ENCODE data around the gene PLEK2.

The PLEK2 gene

GRCh38 chr14:67397536-67397935, 14.4 kb downstream of the PLEK2 start:
- TF ChIP-seq CTCF (IDR thresholded peaks at IDR 0.05; ENCODE audit: low read depth, low read length, poor library complexity, severe bottlenecking): no peak
- no peak for TF ChIP-seq EZH2phosphoT487 (IDR thresholded peaks at IDR 0.05; ENCODE audit: borderline replicate concordance, low read length)
- Histone ChIP-seq H3K9me2 (replicated peaks; ENCODE audit: control insufficient read depth, low read length) (no peaks in the 10 kb centered on the region), H3K79me2 (ENCODE audit: control insufficient read depth, low read length) (no peaks in the 10 kb centered on the region), H3K27me3 (ENCODE audit: control insufficient read depth, low read length) (no peaks in the 10 kb centered on the region; the same call in 1 of the 2 replicates), H4K20me1 (ENCODE audit: control insufficient read depth, insufficient read depth, low read depth, low read length) (no peaks in the 10 kb centered on the region), H3K36me3 (ENCODE audit: control insufficient read depth, low read length) (no peaks in the 10 kb centered on the region), H3K4me3 (ENCODE audit: low read length) (no peak overlapping the region), H3K4me1 (ENCODE audit: control insufficient read depth, low read length) (no peaks in the 10 kb centered on the region), H3K27ac (ENCODE audit: low read depth, low read length) (no peak overlapping the region), H3F3A (ENCODE audit: control insufficient read depth, insufficient read depth) (no peaks in the 10 kb centered on the region), H3K4me2 (ENCODE audit: low read length) (no peak overlapping the region), H3K9me3 (ENCODE audit: control insufficient read depth, insufficient read depth, low read length) (no peaks in the 10 kb centered on the region)

- Histone ChIP-seq H3F3A (ENCODE audit: control insufficient read depth, insufficient read depth) (no peaks in the 10 kb centered on the region), H3K9me2 (replicated peaks; ENCODE audit: control insufficient read depth, low read length) (no peaks in the 10 kb centered on the region), H3K4me1 (ENCODE audit: control insufficient read depth, low read length) (no peaks in the 10 kb centered on the region), H3K79me2 (ENCODE audit: control insufficient read depth, low read length) (no peaks in the 10 kb centered on the region), H3K27me3 (ENCODE audit: control insufficient read depth, low read length) (no peaks in the 10 kb centered on the region; the same call in 1 of the 2 replicates), H3K36me3 (ENCODE audit: control insufficient read depth, low read length) (no peaks in the 10 kb centered on the region), H3K27ac (ENCODE audit: low read depth, low read length) (no peak overlapping the region), H3K4me2 (ENCODE audit: low read length) (no peak overlapping the region), H3K9me3 (ENCODE audit: control insufficient read depth, insufficient read depth, low read length) (no peaks in the 10 kb centered on the region), H3K4me3 (ENCODE audit: low read length) (no peak overlapping the region), H4K20me1 (ENCODE audit: control insufficient read depth, insufficient read depth, low read depth, low read length) (no peaks in the 10 kb centered on the region)
- TF ChIP-seq EZH2phosphoT487 (IDR thresholded peaks at IDR 0.05; ENCODE audit: borderline replicate concordance, low read length) (no peak), CTCF (IDR thresholded peaks at IDR 0.05; ENCODE audit: low read depth, low read length, poor library complexity, severe bottlenecking) (no peak)
These were observed 15.5 kb downstream of the PLEK2 start for GRCh38 chr14:67396381-67396970.

- Histone ChIP-seq H3K9me2 (replicated peaks; ENCODE audit: control insufficient read depth, low read length) (no peaks in the 10 kb centered on the region), H3K79me2 (ENCODE audit: control insufficient read depth, low read length) (no peaks in the 10 kb centered on the region), H3K4me2 (ENCODE audit: low read length) (no peak overlapping the region), H3F3A (ENCODE audit: control insufficient read depth, insufficient read depth) (no peaks in the 10 kb centered on the region), H3K4me3 (ENCODE audit: low read length) (no peak overlapping the region), H3K4me1 (ENCODE audit: control insufficient read depth, low read length) (no peaks in the 10 kb centered on the region), H3K9me3 (ENCODE audit: control insufficient read depth, insufficient read depth, low read length) (no peaks in the 10 kb centered on the region), H3K27ac (ENCODE audit: low read depth, low read length) (no peak overlapping the region), H3K36me3 (ENCODE audit: control insufficient read depth, low read length) (no peaks in the 10 kb centered on the region), H4K20me1 (ENCODE audit: control insufficient read depth, insufficient read depth, low read depth, low read length) (no peaks in the 10 kb centered on the region), H3K27me3 (ENCODE audit: control insufficient read depth, low read length) (no peaks in the 10 kb centered on the region; the same call in 1 of the 2 replicates)
- no peak for TF ChIP-seq CTCF (IDR thresholded peaks at IDR 0.05; ENCODE audit: low read depth, low read length, poor library complexity, severe bottlenecking)
- no peak for TF ChIP-seq EZH2phosphoT487 (IDR thresholded peaks at IDR 0.05; ENCODE audit: borderline replicate concordance, low read length)
These were observed 16.1 kb downstream of the PLEK2 start for GRCh38 chr14:67395876-67396189.

Measured in DOHH2 (cell line).